Endometrium (tissue), 2 donors: ENCODE results near the gene KLHL33.

Experiments used
- FAIRE-seq: peaks from 2 replicates; lab custom pipeline; 2012; peaks lifted over from hg19 to GRCh38; lab: Jason Lieb, UNC
- donor health status: control.
- donor health status: control.

The KLHL33 gene

DNA sequence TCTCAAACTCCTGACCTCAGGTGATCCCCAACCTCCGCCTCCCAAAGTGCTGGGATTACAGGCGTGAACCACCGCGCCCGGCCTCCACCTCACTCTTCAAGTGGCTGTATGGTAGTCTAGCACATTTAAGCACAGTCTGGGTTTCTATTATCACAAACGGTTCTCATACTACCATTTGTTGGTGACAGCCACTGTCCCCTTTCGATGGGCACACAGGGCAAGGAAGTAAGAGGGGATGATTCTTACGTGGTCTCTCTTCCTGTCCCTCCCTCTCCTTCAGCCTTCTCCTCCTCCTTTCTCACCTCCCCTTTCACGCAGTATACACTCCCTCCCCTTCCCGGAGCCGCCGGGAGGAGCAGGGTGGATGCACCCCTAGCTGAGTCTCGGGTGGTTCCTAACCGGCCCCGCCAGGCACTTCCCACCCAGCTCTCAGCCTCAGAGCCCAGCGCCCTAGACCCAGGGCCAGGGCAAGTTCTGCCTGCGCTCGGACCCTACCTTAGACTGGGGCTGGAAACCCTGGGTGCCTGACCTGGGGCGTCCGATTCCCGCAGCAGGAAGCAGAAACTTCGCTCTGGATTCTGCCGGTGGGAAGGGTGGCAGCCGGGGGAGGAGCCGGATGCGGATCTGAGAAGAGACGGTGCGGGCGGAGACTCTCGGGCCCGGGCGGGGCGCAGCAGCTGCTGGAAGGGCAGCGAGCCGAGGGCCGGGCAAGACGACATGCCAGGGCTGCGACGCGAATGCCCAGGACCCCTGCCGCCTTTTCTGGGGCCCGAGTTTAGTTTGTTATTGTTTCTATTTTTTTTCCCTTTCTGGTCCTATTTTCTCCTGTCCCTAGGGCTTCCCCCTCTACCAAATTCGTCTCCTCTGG, 22.9 kb downstream of the KLHL33 start, which contains the start of gene TEP1:
TEP1 (minus strand) TSS at position 626 of the 868 bp plus-strand sequence. CDS start 5,062 bp downstream, outside the sequence.
- no peak for FAIRE-seq

DNA sequence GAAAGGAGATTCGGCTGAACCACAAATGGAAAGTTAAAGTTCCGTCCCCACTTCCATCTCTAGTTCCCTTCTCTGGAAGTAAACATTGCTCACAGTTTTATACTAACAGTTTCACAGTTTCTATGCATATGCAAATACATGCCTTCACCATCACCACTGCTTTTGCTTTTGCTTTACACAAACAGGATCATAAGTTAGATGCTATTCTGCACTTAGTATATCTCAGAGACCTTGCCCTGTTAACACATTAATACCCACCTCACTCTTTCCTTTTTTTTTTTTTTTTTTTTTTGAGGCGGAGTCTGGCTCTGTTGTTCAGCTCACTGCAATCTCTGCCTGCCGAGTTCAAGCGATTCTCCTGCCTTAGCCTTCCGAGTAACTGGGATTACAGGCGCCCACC, 23.6 kb downstream of the KLHL33 start:
- FAIRE-seq = no peak

DNA sequence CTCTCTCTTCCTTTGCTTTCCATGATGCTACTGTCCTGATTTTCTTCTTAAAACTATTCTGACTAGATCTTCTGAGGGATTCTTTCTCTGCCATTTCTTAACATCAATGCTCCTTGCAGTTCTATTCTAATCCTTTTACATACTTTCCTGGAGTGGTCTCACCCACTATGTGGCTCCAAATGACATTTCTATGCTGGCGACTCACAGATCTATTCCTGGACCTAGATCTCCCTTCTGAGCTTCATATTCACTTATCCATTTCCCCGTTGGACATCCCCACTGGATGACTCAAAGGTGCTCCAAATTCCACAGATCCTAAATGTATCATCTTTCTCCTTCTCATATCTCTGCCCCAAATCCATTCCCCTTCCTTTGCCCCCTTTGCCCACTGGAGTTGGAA, 26.7 kb downstream of the KLHL33 start:
- FAIRE-seq = no peak

DNA sequence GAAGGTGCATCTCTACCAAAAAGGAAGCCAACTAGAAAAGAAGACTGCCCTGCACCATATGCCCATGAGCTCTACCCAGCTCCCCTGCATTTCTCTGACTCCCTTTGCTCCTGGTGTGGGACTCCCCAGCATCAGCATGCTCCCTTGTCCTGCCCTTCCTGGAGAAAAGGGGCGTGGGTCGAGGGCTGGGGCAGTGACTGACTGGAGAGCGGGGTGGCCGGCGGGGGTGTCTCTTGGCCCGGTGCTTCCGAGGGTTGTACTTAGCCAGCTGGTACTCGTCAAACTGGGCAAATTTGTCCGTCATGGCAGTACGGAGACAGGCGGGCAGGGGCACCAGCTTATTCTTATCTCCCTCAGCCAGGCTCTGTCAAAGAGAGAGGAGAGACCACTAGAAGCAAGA, 32.4 kb downstream of the KLHL33 start:
- FAIRE-seq = no peak

DNA sequence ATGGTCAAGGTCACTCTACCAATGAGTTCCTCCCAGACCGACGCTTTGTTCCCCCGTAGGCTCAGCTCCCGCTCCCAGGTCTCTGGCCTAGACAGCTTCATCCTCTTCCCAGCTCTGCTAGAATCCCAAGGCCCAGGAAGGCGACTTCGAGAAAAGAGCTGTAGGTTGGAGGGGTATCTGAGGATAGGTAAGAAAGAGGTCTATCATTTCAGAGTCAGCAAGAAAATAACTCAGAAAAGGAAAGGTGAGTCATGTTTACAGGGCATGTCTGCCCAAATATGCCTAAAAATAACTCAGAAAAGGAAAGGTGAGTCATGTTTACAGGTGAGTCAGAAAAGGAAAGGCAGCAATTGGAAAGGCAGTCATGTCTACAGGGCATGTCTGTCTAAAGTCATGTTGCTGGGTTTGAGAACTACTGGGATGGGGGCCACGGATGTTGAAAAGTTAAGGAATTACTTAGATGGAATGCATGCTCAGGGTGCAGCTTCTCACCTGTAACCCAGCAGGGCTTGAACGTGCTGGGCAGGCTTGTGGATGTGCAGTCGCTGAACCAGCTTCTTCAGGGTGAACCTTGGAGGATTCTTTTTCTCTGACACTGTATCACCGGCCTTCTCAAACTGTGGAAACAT, 34.9 kb downstream of the KLHL33 start:
- no peak for FAIRE-seq

DNA sequence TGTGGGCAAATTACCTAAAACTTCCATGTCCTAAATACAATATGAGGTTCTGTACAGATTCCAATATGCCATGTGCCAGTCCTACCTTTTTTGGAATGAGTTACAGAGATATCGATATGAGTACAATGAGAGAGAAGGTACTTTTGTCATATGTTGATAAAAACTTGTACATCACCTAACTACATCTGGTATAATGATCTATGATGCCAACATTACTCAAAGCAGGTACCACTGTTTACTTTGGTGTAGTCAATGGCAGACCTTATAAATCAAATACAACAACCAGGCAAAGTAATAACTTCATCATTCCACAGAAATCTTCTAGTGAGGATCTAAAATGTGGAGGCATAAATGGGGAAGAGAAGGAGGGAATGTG, 35.4 kb downstream of the KLHL33 start:
- no peak for FAIRE-seq

DNA sequence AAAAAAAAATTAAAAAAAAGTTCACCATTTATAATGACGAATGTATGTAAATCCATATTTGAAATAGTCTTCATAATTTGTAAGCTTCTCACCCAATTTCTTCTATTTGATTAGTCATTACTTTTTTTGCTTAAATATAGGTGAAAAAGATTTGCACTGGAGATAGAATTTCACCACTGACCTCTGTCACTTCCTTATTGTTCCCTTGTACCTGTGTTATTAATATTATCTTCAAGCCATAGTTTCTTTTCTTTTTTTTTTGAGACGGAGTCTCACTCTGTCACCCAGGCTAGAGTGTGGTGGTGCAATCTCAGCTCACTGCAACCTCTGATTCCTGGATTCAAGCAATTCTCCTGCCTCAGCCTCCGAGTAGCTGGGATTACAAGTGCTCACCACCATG, 38.5 kb downstream of the KLHL33 start:
- FAIRE-seq = no peak

DNA sequence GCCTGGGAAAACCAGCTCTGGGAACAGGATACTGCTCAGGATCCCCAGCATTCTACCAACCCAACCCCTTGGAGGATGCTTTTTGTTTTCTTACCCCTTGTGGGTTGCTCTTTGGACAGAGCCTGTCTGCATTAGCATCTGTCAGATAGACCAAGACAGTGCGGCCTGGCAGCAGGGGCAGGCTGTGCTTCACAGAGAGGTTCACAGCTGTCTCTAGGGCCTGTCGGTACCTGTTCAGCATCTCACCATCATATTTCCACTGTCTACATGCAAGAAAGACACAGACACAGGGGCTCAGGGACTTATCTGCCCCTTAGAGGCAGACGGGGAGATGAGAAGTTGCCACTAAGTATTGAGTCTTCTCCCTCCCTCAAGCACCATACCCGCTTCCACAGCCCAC, 44.5 kb downstream of the KLHL33 start:
- no peak for FAIRE-seq

DNA sequence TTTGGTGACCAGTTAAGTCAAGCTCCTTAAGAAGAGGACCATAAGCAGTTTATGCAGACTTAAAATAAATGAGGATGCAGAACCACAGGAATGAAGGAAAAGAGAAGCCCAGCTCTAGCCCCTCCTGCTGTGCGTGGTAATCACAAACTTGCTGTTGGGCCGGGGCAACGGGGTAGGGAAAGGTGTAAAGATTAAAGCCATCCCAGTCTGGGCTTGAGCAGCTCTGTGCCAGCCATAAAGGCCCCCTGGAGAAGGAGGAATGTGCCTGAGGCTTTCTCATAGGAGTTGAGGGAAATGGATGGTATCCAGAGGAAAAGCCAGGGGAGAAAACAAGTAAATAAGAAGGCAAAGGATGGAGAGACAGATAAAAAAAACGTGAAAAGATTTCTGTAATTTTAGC, 47.8 kb downstream of the KLHL33 start:
- FAIRE-seq = no peak

DNA sequence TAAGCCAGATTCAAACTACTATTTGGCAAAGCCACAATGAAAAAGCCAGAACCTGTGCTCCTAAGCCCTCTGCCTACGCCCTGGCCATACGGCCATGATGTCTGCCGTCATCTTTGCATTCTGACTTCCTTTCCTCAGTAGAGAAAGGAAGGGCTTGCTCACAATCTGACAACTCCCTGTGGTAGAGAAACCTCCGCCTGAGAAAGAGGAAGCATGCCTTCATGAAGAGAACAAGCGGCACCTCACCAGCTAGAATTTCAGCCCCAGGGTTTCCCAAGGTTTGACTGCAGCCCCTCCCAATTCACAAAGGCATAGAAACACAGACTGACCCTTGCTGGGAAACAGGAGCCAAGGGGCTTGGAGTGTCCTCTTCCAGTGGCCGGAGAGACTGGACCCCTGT, 48.4 kb downstream of the KLHL33 start:
- no peak for FAIRE-seq

DNA sequence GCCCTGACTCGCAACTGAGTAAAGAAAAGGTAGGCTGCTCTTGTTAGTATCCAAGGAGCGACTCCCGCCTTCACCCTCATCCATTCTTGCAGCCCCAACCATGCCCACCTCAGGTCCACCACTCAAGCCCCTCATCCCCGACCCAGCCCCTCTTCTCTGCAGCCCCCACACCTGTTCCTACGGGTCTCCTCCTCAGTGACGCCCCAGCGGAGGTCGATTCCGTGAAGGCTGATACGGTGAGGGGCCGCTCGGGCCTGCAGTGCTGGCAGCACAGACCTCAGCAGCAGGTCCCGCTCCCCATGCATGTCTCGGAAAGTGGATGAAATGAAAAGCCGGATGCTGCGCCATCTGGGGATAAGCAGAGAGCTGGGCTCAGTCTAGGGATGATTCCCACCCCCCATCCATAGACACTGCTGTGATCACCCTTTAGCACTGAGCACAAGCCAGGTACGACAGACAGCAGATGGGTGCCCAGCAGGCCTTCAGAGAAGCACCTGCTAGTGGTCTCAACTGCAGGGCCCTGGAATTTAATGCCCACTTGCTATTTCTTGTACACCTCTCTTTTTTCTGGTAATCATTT, 49.6 kb downstream of the KLHL33 start:
- FAIRE-seq = no peak

DNA sequence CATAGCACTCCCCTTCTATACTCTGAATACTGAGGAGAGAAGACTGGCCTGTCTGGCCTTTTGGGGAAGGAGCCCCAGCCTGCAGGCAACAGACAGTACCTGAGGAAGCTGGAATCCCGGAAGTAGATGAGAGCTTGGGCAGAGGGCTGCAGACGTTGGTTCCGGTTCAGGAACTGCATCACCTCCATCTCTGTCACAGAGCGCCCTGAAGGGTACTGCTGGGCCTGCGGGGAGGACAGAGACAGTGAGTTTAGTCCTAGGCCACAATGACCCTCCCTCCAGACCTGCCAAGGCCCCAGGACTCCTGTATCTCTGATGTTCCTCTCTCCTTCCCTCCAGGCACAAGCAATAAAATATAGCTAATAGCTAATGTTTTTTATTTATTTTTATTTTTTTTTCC, 51.1 kb downstream of the KLHL33 start:
- FAIRE-seq = no peak

DNA sequence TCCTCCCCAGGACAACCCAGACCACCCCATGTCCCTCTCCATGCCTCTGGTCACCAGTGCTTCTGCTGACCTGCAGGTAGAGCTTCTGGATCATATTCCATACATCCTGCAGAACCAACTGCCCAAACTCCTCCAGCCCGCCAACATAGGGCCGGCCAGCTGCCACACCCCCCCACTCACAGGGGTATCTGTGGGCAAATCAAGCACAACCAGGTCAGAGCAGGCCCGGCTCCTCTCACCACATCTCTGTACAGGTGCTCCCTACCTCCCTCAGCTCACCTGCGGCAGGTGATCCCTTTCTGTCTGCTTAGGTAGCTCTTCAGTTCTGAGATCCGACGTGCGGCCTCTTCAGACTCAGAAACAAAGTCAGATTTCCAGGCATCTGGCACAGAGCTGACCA, 51.6 kb downstream of the KLHL33 start:
- FAIRE-seq = no peak

DNA sequence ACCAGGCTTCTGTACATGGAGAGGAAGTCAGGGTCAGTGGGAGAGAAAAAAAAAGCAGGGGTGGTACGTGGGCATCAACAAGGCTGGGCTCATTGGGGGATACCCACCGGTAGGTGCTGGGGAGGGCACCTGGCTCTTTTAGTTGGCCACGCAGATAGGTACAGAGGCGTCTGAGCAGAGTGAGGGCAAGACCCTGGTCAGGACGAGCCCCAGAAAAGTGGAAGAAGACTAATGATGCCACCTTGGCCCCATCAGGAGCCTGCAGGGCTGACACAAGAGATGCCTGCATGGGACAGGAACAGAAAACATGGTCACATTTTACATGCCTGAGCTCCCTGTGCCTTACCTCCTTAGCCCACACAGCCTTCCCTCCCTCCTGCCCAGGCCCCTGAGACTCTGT, 52.3 kb downstream of the KLHL33 start:
- no peak for FAIRE-seq

DNA sequence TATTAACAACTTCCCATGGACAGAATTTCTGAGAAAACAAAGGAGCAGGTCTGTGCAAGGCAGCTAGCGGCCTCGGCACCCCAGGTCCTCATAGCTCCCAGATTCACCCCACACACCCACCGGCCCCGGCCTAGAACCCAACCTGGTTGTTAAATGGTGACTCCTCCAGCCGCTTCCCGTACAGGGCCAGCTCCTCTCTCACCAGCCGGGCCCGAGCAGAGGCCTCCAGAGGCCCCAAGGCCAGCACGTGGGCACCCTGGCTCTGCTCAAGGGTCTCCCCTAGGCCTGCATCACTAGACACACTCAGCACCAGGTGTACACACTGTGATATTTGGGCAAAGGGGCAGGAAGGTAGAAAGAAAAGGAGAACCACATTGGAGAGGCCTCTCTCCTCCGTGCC, 52.9 kb downstream of the KLHL33 start:
- FAIRE-seq = no peak

DNA sequence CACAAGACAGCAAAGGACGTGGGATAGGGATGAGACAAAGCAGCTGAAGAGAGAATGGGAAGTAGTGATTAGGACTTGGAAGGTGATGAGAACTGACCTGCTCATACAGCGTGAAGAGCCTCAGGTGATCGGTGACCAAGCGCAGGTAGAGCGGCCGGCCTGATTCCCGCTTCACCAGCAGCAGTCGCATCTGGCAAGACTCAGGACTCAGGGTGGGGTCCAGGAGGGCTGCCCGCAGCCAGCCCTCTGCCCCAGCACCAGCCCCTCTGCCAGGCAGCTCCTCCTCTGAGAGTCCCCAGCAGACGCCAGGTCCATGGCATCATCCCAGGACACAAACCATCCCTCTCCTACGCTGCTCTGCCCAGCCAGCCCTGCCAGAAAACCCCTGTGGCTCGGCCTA, 53.4 kb downstream of the KLHL33 start:
- FAIRE-seq = no peak

DNA sequence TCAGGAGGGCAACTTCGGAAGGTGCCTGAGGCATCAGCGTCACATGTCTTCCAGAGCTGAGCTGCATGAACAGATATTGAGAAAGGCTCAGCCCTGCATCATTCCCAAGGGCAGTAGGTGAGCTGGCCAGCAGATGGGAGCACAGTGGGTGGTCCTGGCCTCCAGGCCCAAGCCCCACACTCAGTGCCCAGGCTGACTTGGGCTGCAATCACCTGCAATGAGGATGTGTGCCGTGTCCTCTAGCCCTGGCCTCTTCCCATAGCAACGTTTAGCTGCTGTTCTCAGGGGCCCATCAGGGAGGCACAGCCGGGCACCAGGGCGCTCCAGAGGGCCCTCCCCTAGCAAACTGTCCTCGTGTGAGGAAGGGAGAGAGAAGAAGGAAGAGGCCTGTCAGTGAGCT, 54.6 kb downstream of the KLHL33 start:
- FAIRE-seq = no peak

DNA sequence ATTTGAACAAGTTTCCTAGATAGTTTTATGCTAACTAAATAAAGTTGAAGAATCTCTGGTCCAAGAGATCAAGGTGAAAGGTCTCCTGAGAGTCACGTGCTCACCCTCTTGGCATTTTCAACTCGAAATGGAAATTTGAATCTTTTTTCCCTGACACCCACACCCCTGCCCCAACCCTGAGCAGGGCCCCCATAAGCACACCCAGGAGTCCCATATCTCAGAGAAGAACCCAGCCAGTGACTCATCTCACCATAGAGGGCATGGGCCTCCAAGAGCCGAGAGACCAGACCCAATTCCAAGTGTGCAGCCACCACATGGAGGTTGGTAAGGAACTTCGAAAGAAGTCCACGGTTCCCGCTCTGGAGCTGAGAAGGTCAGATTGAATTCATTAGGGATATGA, 55.3 kb downstream of the KLHL33 start:
- FAIRE-seq = no peak

DNA sequence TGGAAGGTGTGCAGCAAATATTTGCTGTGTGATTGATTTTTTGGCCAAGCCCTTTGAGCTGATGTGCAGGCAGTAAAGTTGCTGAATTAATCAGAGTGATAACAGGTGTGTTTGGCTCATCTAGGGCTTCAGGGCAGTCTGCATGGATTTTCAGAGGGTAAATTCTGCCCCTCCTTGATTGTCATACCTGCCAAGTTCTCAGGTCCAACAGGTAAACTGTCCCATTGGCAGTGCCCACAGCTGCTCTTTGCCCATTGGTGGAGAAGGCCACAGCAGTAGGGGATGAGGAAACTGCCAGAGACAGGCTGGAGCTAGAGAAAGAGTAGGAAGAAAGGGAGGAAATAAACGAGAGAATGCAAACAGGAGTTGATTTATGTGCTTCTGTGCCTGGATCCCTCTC, 56.2 kb downstream of the KLHL33 start:
- FAIRE-seq = no peak

DNA sequence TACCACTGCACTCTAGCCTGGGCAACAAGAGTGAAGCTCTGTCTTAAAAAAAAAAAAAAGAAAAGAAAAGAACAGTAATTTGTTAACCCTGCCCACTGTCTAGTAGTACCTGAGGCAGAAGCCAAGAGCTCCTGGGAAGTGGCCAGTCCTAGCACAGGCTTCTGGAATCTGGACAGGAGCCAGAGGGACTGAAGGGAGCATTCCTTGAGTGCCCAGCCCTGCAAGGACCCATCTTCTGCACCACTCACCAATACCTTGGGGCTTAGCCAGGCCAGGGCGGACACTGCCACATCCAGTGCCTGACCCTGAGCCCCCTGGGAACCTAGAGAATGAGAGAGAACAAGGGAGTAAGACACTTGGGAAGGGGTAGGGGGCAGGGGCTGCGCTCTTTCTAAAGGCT, 58.8 kb downstream of the KLHL33 start:
- no peak for FAIRE-seq

DNA sequence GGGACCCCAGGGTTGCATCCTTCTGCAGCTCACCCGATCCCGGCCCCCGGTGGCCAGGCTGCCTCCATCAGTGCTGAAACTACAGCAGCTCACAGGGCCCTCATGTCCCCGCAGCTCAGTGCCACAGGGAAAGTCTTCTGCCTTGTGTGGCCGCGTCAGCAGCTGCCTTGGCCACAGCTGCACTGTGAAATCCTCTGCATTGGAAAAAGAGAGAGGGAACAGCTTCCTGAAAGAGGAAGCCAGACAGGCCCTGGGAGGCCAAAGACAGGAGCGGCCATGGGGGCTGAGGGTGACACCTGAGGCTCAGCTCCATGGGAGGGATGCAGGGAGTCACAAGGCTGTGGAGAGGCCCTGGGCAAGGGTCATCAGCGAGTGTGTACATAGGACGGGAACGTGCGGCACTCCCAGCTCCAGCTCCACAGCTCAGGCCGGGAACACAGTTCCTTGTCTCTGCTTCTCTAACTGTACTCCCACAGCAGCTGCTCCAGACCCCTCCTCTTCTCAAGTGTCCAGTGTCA, 59.8 kb downstream of the KLHL33 start:
- no peak for FAIRE-seq
